GM23338 (cell line): ENCODE data around the gene NSG2. TPM values are rescaled to one million over a fixed set of nuclear protein-coding genes. Genes with fewer than 3 reads are reported as not detected.

ENCODE experiments used
- ATAC-seq: fragments of 200-7000 bp; cut with Tn5 transposase; 3 replicates; pipeline ENCODE4 v1.9.1; 2020
- DNase-seq: peaks from one replicate; pipeline ENCODE4 v3.0.0-alpha.2; 2015; ENCODE audit warnings: low spot score
- H2AFZ ChIP-seq: fragments of 200-600 bp; sonication (generic); 2 replicates; pipeline ENCODE4 v1.8.0; 2016; ENCODE audit warnings: antibody characterized with exemption, mild to moderate bottlenecking, moderate library complexity
- H3F3A ChIP-seq: fragments of 200-600 bp; sonication (generic); replicated peaks from 2 replicates; pipeline ENCODE4 v1.8.0; 2017; ENCODE audit warnings: antibody characterized with exemption, mixed run types, low read depth
- H3K27ac ChIP-seq: fragments of 200-600 bp; sonication (generic); 2 replicates; pipeline ENCODE4 v1.6.1; 2016; ENCODE audit warnings: low read depth
- H3K27me3 ChIP-seq: fragments of 200-600 bp; sonication (generic); 2 replicates; pipeline ENCODE4 v1.8.0; 2016; ENCODE audit warnings: mild to moderate bottlenecking, mixed run types, moderate library complexity; ENCODE audit not compliant: insufficient read depth
- H3K36me3 ChIP-seq: fragments of 200-600 bp; sonication (generic); 2 replicates; pipeline ENCODE4 v1.8.0; 2016; ENCODE audit warnings: mild to moderate bottlenecking; ENCODE audit not compliant: insufficient read depth
- H3K4me1 ChIP-seq: fragments of 200-600 bp; sonication (generic); 2 replicates; pipeline ENCODE4 v1.8.0; 2016; ENCODE audit warnings: mild to moderate bottlenecking, moderate library complexity; ENCODE audit not compliant: insufficient read depth
- H3K4me2 ChIP-seq: fragments of 200-600 bp; sonication (generic); 2 replicates; pipeline ENCODE4 v1.7.1; 2017; ENCODE audit warnings: mixed run types
- H3K4me3 ChIP-seq: fragments of 200-600 bp; sonication (generic); 2 replicates; pipeline ENCODE4 v1.6.1; 2016; ENCODE audit warnings: mixed run types
- H3K79me2 ChIP-seq: fragments of 200-600 bp; sonication (generic); replicated peaks from 2 replicates; pipeline ENCODE4 v1.8.0; 2017; ENCODE audit warnings: mild to moderate bottlenecking; ENCODE audit not compliant: insufficient read depth
- H3K9me2 ChIP-seq: fragments of 200-600 bp; sonication (generic); 2 replicates; pipeline ENCODE4 v1.8.0; 2017; ENCODE audit not compliant: insufficient read depth
- H4K20me1 ChIP-seq: fragments of 200-600 bp; sonication (generic); replicated peaks from 2 replicates; pipeline ENCODE4 v1.8.0; 2017; ENCODE audit warnings: mild to moderate bottlenecking; ENCODE audit not compliant: insufficient read depth
- H3K27ac Mint-ChIP-seq: 2 replicates; pipeline ENCODE4 v1.8.0; 2020; ENCODE audit warnings: inconsistent platforms, mild to moderate bottlenecking, moderate library complexity, mixed read lengths
- H3K27me3 Mint-ChIP-seq: 3 replicates; pipeline ENCODE4 v1.8.0; 2022; ENCODE audit warnings: low read depth, mild to moderate bottlenecking, moderate library complexity, mixed read lengths, inconsistent platforms; ENCODE audit not compliant: insufficient read depth, poor library complexity
- H3K36me3 Mint-ChIP-seq: 3 replicates; pipeline ENCODE4 v1.8.0; 2021; ENCODE audit warnings: low read depth, mild to moderate bottlenecking, inconsistent platforms, moderate library complexity, mixed read lengths
- H3K4me1 Mint-ChIP-seq: 3 replicates; pipeline ENCODE4 v1.8.0; 2020; ENCODE audit warnings: mild to moderate bottlenecking, inconsistent platforms, mixed read lengths
- H3K4me3 Mint-ChIP-seq: 3 replicates; pipeline ENCODE4 v1.8.0; 2021; ENCODE audit warnings: moderate library complexity, mild to moderate bottlenecking, inconsistent platforms, mixed read lengths
- H3K9me3 Mint-ChIP-seq: 3 replicates; pipeline ENCODE4 v1.8.0; 2020; ENCODE audit warnings: moderate library complexity, mild to moderate bottlenecking, inconsistent platforms, mixed read lengths
- CTCF ChIP-seq, 2 experiments: fragments of 200-600 bp in 1 of 2; sonication (generic) in 1 of 2; conservative IDR thresholded peaks; 2 replicates each; pipeline versions ENCODE4 v1.5.1 to v1.6.1; 2016 to 2017; ENCODE audit warnings: antibody characterized with exemption in 2 of 2, low read depth in 2 of 2, mild to moderate bottlenecking in 2 of 2, moderate library complexity in 1 of 2
- REST ChIP-seq: IDR thresholded peaks from one replicate; pipeline ENCODE4 v1.6.1; 2018; ENCODE audit warnings: antibody characterized with exemption; ENCODE audit not compliant: unreplicated experiment
- STAT1 ChIP-seq: IDR thresholded peaks from one replicate; pipeline ENCODE4 v1.6.1; 2016; ENCODE audit warnings: antibody characterized with exemption; ENCODE audit not compliant: unreplicated experiment
- polyA plus RNA-seq: library from polyadenylated mRNA; unstranded; fragments of >200 nt; fragmentation: Nextera tagmentation; extraction: Ambion mirVana; gene quantifications from 2 replicates; pipeline ENCODE4 v1.2.1, GENCODE V29; 2016
- total RNA-seq: library from RNA; depleted of rRNA; stranded (reverse); fragments of >200 nt; shearing (Covaris generic); gene quantifications from 2 replicates; pipeline ENCODE4 v1.2.3, GENCODE V29; 2014; rRNA removed

NSG2 gene
- total and polyA plus RNA-seq, 2 experiments from 2014 or later, result 0.16 TPM; not detected in 1

DNA sequence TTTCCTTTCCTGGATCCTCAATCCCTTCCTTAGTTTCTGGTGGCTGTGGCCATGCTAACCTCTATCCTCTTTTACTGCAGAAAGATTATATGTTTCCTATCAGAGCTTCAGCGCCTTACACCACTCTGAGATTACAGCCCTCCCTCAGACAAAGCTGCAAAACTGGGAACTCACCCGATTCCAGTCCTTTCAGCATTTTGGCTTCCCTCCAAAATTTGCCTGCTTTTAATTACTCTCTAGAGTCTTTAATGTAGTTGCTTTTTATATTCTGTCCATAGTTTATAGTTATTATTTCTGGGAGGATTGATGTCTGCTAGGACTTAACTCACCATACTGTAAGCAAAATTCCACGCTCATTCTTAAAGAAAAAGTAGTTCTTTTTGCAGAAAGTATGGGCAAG lies 110.2 kb downstream of the NSG2 start (continued):
- TF ChIP-seq REST, result no peak

DNA sequence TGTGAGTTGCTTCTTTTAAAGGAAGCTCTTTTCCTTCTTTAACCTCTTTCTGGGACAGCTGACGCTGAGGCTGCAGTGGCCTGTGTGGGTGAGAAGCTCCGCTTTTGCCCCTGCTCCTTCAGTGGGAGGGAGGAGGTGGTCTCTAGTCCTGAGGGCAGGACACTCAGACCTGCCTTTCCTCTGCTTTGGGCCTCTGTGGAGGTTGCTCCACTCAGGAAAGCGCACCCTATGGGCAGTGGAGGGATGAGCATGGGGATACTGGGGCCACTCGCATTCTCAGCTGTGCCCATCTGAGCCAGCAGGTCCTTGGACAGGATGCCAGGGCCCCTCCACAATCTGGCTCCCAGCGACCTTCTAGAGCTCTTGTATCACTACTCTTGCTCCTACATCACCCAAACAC lies 111.5 kb downstream of the NSG2 start:
- Histone ChIP-seq H3K4me3 (no peak overlapping the region), H2AFZ (no peak overlapping the region), H3K9me2 (no peaks in the 10 kb centered on the region), H3F3A (no peaks in the 10 kb centered on the region), H3K27me3 (no peaks in the 10 kb centered on the region), H3K4me2 (no peak overlapping the region), H3K27ac (no peak overlapping the region), H3K36me3 (no peaks in the 10 kb centered on the region), H3K4me1 (peaks cover 5% of the 10 kb centered on the region), H4K20me1 (no peaks in the 10 kb centered on the region), H3K79me2 (no peaks in the 10 kb centered on the region)
- Mint-ChIP-seq H3K27ac (no peak overlapping the region), H3K4me3 (no peak overlapping the region), H3K9me3 (peaks cover 4% of the 10 kb centered on the region; the same call in 2 of the 3 replicates), H3K36me3 (no peaks in the 10 kb centered on the region), H3K27me3 (peaks cover 1% of the 10 kb centered on the region), H3K4me1 (peaks cover 4% of the 10 kb centered on the region; the same call in 1 of the 3 replicates)
- no peak for DNase-seq
- ATAC-seq, result peak; percentile 34; the same call in 2 of the 3 replicates
- TF ChIP-seq CTCF (conservative IDR thresholded peaks at IDR 0.05; ENCODE audit: low read depth in 2 of 2), result peak; percentile 24 to 40; a peak in 2 of 4 replicates
- TF ChIP-seq STAT1, result no peak

Other genes with a start within 250 kb of the NSG2 start
- 7.3 and 10.2 TPM in 2 replicates for gene CPEB4, start 157.4 kb upstream of the NSG2 start, total RNA-seq
- gene CPEB4, start 157.4 kb upstream of the NSG2 start, polyA plus RNA-seq, result 4.7 and 5.9 TPM in 2 replicates
- 0.63 and 1.0 TPM in 2 replicates for gene C5orf47, start 56.5 kb upstream of the NSG2 start, total RNA-seq
- gene C5orf47, start 56.5 kb upstream of the NSG2 start, polyA plus RNA-seq, result 0.50 and 1.1 TPM in 2 replicates